Brain pericyte (primary cell): ENCODE data around the gene C12orf57.
"Not testable (repeated sequence)": the region's sequence is repeated elsewhere in the genome, so short reads cannot be mapped to it uniquely, and the experiment has no call there.

Experiments used
- DNase-seq: peaks from one replicate; pipeline ENCODE4 v3.0.0-alpha.2; 2012; ENCODE audit warnings: low read depth, low spot score

Gene C12orf57

DNA sequence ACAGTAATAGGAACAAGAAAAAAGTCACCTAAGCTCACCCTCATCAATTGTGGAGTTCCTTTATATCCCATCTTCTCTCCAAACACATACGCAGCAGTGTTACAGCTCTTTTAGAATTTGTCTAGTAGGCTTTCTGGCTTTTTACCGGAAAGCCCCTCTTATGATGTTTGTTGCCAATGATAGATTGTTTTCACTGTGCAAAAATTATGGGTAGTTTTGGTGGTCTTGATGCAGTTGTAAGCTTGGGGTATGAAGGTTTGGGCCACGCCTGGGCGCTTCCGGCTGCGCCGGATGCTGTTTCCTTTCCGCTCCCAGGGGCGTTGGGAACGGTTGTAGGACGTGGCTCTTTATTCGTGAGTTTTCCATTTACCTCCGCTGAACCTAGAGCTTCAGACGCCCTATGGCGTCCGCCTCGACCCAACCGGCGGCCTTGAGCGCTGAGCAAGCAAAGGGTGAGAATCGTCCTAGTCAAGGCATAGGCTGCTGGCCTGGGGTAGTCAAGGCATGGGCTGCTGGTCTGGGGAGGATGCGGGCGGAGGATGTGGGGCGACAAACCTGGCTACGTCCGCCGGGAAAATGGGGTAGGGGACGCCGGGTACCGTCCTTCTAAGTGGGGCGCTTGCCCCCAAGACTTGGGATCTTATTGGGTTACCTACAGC is at the start of gene C12orf57, which contains the start of gene RNU7-1:
C12orf57 (plus strand) TSS at position 301 of the 659 bp plus-strand sequence; CDS start at position 401, 100 bp downstream.
RNU7-1 (plus strand) TSS at position 95 of the 659 bp plus-strand sequence.
- peak; percentile 73 for DNase-seq

GRCh38 chr12:6894321-6894720 is 49.5 kb upstream of the C12orf57 start:
- no peak for DNase-seq

DNA sequence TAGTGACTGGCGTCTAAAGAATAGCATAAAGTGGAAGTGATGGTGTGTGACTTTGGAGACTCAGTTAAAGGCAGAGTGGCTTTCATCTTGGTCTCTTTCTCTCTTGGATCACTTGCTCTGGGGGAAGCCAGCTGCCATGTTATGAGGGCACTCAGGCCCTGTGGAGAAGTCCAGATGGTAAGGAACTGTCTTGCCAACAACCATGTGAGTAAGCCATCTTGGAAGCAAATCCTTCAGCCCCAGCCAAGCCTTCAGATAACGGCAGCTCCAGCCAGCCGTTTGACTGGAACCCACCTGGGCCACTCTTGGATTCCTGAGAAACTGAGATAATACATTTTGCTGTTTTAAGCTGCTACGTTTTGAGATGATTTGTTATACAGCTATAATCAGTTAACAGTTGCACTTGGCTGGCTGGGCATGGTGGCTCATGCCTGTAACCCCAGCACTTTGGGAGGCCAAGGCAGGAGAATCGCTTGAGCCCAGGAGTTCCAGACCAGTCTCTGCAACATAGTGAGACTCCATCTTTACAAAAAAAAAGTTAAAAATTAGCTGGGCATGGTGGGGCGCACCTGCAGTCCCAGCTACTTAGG is 46.9 kb upstream of the C12orf57 start:
- DNase-seq: no peak

DNA sequence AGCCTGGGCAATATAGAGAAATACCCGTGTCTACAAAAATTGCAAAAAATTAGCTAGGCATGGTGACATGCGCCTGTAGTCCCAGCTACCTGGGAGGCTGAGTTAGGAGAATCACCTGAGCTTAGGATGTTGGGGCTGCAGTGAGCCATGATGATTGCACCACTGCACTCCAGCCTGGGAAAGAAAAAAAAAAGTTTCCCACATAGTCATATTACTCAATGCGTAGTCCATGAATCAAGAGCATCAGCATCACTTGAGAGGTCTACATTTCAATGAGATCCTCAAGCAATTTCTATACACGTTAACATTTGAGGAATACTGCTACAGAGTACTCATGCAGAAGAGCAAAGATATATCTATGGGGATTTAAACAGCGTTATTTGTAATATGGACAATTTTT is 44.4 kb upstream of the C12orf57 start:
- no peak for DNase-seq

GRCh38 chr12:6899837-6900519 is 43.8 kb upstream of the C12orf57 start:
- DNase-seq: no peak

- no peak for DNase-seq
Measured at GRCh38 chr12:6902448-6902847, 41.4 kb upstream of the C12orf57 start.

DNA sequence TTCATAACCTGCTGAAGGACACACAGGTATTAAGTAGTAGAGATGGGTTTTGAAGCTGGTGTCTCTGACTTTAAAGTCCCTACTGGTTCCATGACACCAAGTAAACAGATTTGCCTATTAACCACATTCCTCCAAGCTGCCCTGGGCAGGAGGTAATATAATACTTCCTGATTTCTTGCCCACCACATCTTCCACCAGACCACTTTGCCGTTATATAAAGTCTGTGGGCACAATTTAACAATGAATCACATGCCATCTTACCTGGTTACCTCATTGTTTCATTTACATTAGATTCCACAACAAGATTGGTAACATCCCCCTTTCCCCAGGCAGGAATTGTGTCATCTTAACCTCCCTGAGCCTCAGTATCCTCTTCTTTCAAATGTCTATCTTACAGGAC is 40.1 kb upstream of the C12orf57 start:
- no peak for DNase-seq

DNA sequence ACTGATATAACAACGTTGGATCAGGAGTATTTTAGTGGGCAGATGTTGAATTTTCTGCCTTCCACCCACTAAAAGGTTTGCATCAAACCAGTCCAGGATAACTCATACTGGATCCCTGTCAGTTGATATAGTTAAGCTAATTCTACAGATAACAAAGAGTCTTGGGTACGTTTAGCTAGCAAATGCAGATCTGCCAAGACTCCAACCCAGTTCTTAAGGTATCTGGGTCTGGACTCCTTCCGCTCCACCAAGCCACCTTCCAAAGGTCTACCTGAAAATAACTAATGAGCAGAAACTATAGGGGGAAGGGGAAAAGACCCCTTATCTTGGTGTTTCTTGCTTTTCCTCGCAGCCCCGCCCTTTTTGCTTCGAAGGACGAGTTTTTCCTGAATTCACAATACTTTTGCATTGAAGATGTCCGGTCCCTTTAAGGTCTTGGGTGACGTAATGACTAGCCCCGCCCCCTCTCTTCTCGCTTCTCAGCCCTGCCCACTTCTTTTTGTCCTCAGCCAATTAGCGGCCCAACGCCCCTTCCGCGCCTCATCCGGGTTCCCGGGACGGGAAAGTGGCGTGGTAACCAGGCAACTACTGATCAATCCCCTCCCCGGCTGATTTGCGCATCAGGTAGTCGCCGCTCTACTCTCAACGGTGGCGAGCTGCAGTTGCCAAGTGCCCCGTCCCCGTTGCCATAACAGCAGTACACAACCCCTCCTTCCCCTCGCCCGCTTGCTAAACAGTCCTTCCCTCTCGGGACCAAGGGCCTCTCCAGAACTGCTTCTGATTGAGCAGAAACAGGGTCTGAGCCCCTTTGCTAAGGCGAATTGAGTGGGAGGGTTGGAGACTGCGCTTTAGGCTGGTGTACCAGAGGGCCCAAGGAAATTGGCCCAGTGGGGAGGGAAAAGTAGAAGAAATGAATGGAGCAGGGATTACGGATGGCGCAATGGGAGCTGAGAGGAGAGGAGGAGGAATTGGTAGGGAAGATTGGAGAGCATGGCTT is 39.2 kb upstream of the C12orf57 start, which contains the start of gene LRRC23:
LRRC23 (plus strand) TSS at position 543 of the 997 bp plus-strand sequence. CDS start 812 bp downstream, outside the sequence.
- DNase-seq: peak; percentile 80

- DNase-seq: no peak
Measured at GRCh38 chr12:6905414-6906040, 38.3 kb upstream of the C12orf57 start.

GRCh38 chr12:6908141-6908540 is 35.7 kb upstream of the C12orf57 start:
- not testable (repeated sequence) for DNase-seq

DNA sequence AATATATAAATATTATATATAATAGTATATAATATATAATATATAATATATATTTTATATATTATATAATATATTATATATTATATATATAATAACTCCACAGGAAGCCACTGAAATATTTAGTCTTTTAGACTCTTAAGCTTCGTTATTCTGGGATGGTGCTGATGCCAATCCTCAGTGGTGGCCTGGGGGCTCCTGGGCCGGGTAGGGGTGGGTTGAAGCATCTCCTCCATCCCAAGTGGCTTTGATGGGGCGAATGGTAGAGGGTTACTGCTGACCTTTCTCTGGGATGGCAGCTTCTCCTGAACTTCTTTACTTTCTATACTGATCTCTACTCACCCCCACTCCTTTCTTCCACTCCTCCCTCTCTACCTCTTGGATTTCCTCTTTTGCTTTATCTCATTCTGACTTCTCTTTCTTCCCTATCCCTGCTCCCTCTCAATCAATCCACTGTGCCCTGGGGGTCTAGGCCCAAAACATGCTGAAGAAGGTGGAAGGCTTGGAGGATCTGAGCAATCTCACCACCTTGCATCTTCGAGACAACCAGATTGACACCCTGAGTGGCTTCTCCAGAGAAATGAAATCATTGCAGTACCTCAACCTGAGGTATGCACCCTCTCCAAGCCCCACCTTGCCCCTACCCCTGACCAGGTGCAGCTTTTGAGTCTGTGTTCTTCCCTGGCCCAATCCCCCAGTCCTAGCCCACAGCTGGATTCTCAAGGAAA is 34.2 kb upstream of the C12orf57 start:
- no peak for DNase-seq

GRCh38 chr12:6912164-6912935 is 31.5 kb upstream of the C12orf57 start:
- no peak for DNase-seq

GRCh38 chr12:6914246-6914946 is 29.4 kb upstream of the C12orf57 start, which contains the start of gene ENO2:
Gene ENO2, plus strand, starts transcription at chr12:6914580. Its CDS starts 1,253 bp downstream, at chr12:6915833.
- DNase-seq: no peak

DNA sequence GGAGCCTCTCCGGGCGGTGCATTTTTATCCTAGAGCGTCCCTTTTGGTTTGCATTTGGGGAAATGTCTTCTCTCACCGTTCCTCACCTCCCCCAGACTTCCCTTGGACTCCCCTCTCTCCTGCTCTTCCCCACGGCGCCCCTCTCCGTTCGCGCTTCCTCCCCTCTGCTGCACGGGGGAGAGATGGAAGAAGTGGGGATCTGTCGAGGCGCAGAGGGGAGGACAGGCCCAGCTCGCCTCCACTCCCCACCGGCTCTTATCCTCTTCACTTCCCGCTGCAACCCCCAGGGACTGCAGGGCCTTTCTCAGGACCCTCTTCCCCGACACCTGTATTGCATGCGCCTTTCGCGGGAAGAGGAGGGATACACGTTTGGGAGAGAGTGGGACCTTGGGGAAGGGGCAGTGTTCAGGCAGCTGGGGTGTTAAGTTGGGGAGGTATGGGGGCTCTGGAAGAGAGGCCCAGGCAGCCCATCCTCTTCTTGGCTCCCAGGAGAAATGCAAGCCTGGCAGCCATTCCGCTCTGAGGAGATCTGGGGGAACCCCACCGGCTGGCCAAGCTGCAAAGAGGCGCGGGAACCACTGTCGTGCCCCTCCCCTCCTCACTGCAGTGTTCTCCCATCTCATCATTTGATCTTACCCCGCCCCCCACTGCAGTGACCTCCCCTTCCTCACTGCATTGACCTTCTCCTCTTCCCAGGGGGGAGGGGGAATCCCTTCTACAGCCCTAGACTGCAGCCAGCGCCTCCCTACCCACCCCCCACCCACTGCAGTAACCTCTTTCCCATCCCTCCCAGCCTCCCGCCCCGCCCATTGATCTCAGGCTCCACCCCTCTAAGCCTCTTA is 28.7 kb upstream of the C12orf57 start:
- DNase-seq: no peak

DNA sequence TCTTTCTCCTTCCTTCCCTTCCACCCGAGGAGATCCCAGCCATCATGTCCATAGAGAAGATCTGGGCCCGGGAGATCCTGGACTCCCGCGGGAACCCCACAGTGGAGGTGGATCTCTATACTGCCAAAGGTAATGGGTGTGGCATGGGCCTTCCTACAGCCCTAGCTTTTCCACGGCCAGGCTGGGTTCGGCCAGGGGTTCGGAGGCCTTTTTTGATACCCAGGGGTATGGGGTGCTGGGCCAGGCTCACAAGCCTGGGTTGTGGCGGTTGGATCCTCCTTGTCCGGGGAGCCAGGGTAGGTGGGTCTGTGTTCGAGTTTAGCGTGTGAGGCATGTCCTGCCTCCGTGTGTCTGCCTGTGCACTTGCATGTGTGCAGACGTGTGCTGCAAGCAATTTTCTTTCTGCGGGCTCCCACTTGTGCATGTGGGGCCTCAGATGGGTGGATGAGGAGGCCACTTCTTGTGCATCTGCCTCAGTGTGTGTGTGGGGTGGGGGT is 28.0 kb upstream of the C12orf57 start:
- DNase-seq: no peak

DNA sequence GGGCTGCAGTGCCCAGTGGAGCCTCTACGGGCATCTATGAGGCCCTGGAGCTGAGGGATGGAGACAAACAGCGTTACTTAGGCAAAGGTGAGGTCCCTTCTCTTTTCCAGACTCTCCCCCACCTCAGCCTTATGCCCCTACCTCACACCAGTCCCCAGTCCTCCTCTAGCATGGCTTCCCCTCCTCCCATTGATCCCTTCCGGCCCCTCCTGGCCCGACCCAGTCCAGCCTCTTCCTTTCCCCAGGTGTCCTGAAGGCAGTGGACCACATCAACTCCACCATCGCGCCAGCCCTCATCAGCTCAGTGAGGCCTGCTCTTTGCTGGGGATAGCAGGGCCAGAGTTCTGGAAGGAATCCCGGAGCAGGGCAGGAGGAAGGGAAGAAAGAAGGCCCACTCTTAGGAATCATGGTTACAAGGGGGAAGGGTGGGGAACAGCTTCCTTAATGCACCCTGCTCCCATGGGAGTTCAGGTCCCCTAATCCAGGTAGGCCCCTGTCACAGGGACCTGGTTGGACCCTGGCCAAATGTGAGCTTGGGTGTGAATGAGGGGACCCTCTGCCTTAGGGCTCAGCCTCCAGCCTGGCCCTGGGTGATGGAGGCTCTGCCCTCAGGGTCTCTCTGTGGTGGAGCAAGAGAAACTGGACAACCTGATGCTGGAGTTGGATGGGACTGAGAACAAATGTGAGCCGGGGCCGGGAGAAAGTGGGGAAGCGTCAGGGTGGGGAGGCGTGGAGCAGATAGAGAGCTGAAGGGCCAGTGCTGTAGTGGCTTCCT is 27.2 kb upstream of the C12orf57 start:
- no peak for DNase-seq
